Kidney (tissue), 14 donors: ENCODE data around the gene NR2F1-AS1. TPM values are rescaled to one million over a fixed set of nuclear protein-coding genes. Genes with fewer than 3 reads are reported as not detected.

Source experiments
- DNase-seq, 5 donors: peaks; one replicate each; pipeline ENCODE4 v3.0.0-alpha.2; 2013 to 2020
- FAIRE-seq: peaks from 2 replicates; lab custom pipeline; 2012; peaks lifted over from hg19 to GRCh38; lab: Jason Lieb, UNC
- H3K27ac ChIP-seq, 2 donors: one replicate each; pipeline ENCODE4 v1.7.0; 2013; ENCODE audit warnings: low read depth in 2 of 2, low read length in 2 of 2, inconsistent platforms in 1 of 2
- H3K27me3 ChIP-seq: one replicate; pipeline ENCODE4 v1.7.1; 2013; ENCODE audit warnings: low read length, inconsistent platforms; ENCODE audit not compliant: control insufficient read depth, insufficient read depth
- H3K36me3 ChIP-seq, 3 donors: one replicate each; pipeline versions ENCODE4 v1.7.0 to v1.7.1; 2013; ENCODE audit warnings: low read length in 3 of 3, control low read depth in 1 of 3, inconsistent platforms in 1 of 3; ENCODE audit not compliant: insufficient read depth in 3 of 3, control insufficient read depth in 2 of 3
- H3K4me1 ChIP-seq, 3 donors: one replicate each; pipeline versions ENCODE4 v1.7.0 to v1.7.1; 2013; ENCODE audit warnings: low read length in 3 of 3, inconsistent platforms in 1 of 3, low read depth in 1 of 3; ENCODE audit not compliant: control insufficient read depth in 2 of 3, insufficient read depth in 2 of 3
- H3K4me3 ChIP-seq, 3 donors: one replicate each; pipeline versions ENCODE4 v1.7.0 to v1.8.1; 2013; ENCODE audit warnings: low read length in 3 of 3, control low read depth in 1 of 3, inconsistent platforms in 1 of 3
- H3K9ac ChIP-seq, 3 donors: one replicate each; pipeline versions ENCODE4 v1.7.0 to v1.7.1; 2013; ENCODE audit warnings: low read length in 3 of 3, control low read depth in 1 of 3, inconsistent platforms in 1 of 3
- H3K9me3 ChIP-seq, 3 donors: one replicate each; pipeline versions ENCODE4 v1.7.0 to v1.7.1; 2013; ENCODE audit warnings: low read length in 3 of 3, control low read depth in 1 of 3, inconsistent platforms in 1 of 3; ENCODE audit not compliant: control insufficient read depth in 2 of 3, insufficient read depth in 1 of 3
- CTCF ChIP-seq: IDR thresholded peaks from 3 replicates; pipeline ENCODE4 v1.5.1; 2012; ENCODE audit warnings: mild to moderate bottlenecking, moderate library complexity, borderline replicate concordance; ENCODE audit not compliant: insufficient read depth; ENCODE audit errors: extremely low read depth
- intact Hi-C: fragments of 100-400 bp; cut with DNase I; formaldehyde crosslinking; loops from one replicate; pipeline ENCODE4 v1.11.1; 2022
- polyA plus RNA-seq: library from polyadenylated mRNA; stranded (reverse); fragments of 350-450 nt; fragmentation: Illumina TruSeq; extraction: RNeasy Lipid Tissue Mini Kit (QIAGEN cat#74804); gene quantifications from one replicate; pipeline ENCODE4 v1.2.3, GENCODE V29; 2014; ENCODE audit warnings: low read depth, low replicate concordance; ENCODE audit not compliant: insufficient read depth
- total RNA-seq: library from RNA; stranded (reverse); fragmentation: NEBNext Ultra II Directional; extraction: Animal tissue kit (Norgen Biotek cat#: 25700); gene quantifications from one replicate; pipeline ENCODE4 v1.2.1, GENCODE V29; 2021
- donor health status: control.
- donor health status: control.
- donor health status: control.
- donor health status: control.
- donor health status: control.
- donor health status: DM: yes; HTN: yes; CAD: no.
- donor health status: Normal renal cell carcinoma (clear cell type).

NR2F1-AS1 gene
- total and polyA plus RNA-seq, 2 donors from 2014 or later, result 13.0 to 16.0 TPM

- peak overlapping the region; percentile 18 to 51 (median 45) for H3K4me3 ChIP-seq
- peak in 4 of 5 donors; percentile 51 to 64 (median 60) for DNase-seq
Observed at GRCh38 chr5:93602241-93603077, 21.4 kb upstream of the NR2F1-AS1 start.

GRCh38 chr5:93601802-93602155 is 20.8 kb upstream of the NR2F1-AS1 start:
- H3K4me1 ChIP-seq, result peaks cover 0 to 8% (median 5%) of the 10 kb centered on the region in 3 donors
- intact Hi-C loops, result loop anchor here (10.0 kb wide), 1 partner anchor 203 kb away; no protein-coding TSS in a partner anchor
- H3K9ac ChIP-seq, result peak overlapping the region in 2 of 3 donors; percentile 55 to 58
- FAIRE-seq (no peak), DNase-seq (peak in 4 of 5 donors; percentile 29 to 66 (median 54))
- peak overlapping the region; percentile 59 to 61 for H3K27ac ChIP-seq
- TF ChIP-seq CTCF, result no peak
- H3K4me3 ChIP-seq, result peak overlapping the region; percentile 18 to 51 (median 45)
- H3K9me3 ChIP-seq, result no peaks in the 10 kb centered on the region
- H3K36me3 ChIP-seq, result no peaks in the 10 kb centered on the region
- H3K27me3 ChIP-seq, result peaks cover 2% of the 10 kb centered on the region

More at GRCh38 chr5:93602241-93603077, 21.4 kb upstream of the NR2F1-AS1 start:
- no peak for FAIRE-seq
- peaks cover 0 to 8% (median 5%) of the 10 kb centered on the region in 3 donors for H3K4me1 ChIP-seq
- H3K27ac ChIP-seq, result peak overlapping the region; percentile 59 to 61
- H3K36me3 ChIP-seq, result no peaks in the 10 kb centered on the region
- H3K9me3 ChIP-seq, result no peaks in the 10 kb centered on the region
- intact Hi-C loops, result loop anchor here (10.0 kb wide), 1 partner anchor 202 kb away; no protein-coding TSS in a partner anchor
- TF ChIP-seq CTCF, result no peak
- H3K27me3 ChIP-seq, result peaks cover 2% of the 10 kb centered on the region
- peak overlapping the region in 2 of 3 donors; percentile 55 to 58 for H3K9ac ChIP-seq

GRCh38 chr5:93601071-93601801 is 20.2 kb upstream of the NR2F1-AS1 start:
- intact Hi-C loops, result loop anchor here (10.0 kb wide), 1 partner anchor 204 kb away; no protein-coding TSS in a partner anchor
- H3K27me3 ChIP-seq, result peaks cover 2% of the 10 kb centered on the region
- DNase-seq (peak in 4 of 5 donors; percentile 56 to 93 (median 72)), FAIRE-seq (no peak)
- peak overlapping the region; percentile 18 to 51 (median 45) for H3K4me3 ChIP-seq
- H3K36me3 ChIP-seq, result no peaks in the 10 kb centered on the region
- no peaks in the 10 kb centered on the region for H3K9me3 ChIP-seq
- peaks cover 0 to 8% (median 5%) of the 10 kb centered on the region in 3 donors for H3K4me1 ChIP-seq
- H3K27ac ChIP-seq, result peak overlapping the region; percentile 59 to 61
- peak overlapping the region in 2 of 3 donors; percentile 55 to 58 for H3K9ac ChIP-seq
- no peak for TF ChIP-seq CTCF
